ENCODE results near the gene AIRE.
"Not testable (repeated sequence)": the region's sequence is repeated elsewhere in the genome, so short reads cannot be mapped to it uniquely, and the experiment has no call there.

Gene AIRE

GRCh38 chr21:44285138-44285992, at the start of gene AIRE:
Gene AIRE, plus strand, starts transcription at chr21:44285876. Its CDS starts 131 bp downstream, at chr21:44286007.
- DNase-seq (ENCODE audit: low read depth) = no peak

GRCh38 chr21:44240353-44240752, 45.3 kb upstream of the AIRE start:
- DNase-seq (ENCODE audit: low read depth) = not testable (repeated sequence)

GRCh38 chr21:44240842-44241241, 44.8 kb upstream of the AIRE start, which contains the start of gene ICOSLG:
Gene ICOSLG, minus strand, starts transcription at chr21:44240943. Its CDS starts 126 bp downstream, at chr21:44240817.
- DNase-seq (ENCODE audit: low read depth) = not testable (repeated sequence)

GRCh38 chr21:44241281-44241680, 44.4 kb upstream of the AIRE start:
- not testable (repeated sequence) for DNase-seq (ENCODE audit: low read depth)

GRCh38 chr21:44243980-44244379, 41.7 kb upstream of the AIRE start:
- not testable (repeated sequence) for DNase-seq (ENCODE audit: low read depth)

GRCh38 chr21:44247904-44248303, 37.8 kb upstream of the AIRE start:
- DNase-seq (ENCODE audit: low read depth) = not testable (repeated sequence)

GRCh38 chr21:44249204-44250037, 36.3 kb upstream of the AIRE start:
- DNase-seq (ENCODE audit: low read depth) = not testable (repeated sequence)

- DNase-seq (ENCODE audit: low read depth) = no peak
These were observed 31.6 kb upstream of the AIRE start for GRCh38 chr21:44253832-44254710.

GRCh38 chr21:44255511-44255981, 30.1 kb upstream of the AIRE start:
- DNase-seq (ENCODE audit: low read depth) = no peak

GRCh38 chr21:44258056-44258725, 27.5 kb upstream of the AIRE start:
- DNase-seq (ENCODE audit: low read depth) = no peak

GRCh38 chr21:44259082-44259705, 26.5 kb upstream of the AIRE start:
- no peak for DNase-seq (ENCODE audit: low read depth)

- no peak for DNase-seq (ENCODE audit: low read depth)
These were observed 25.6 kb upstream of the AIRE start for GRCh38 chr21:44260066-44260465.

GRCh38 chr21:44260791-44261631, 24.7 kb upstream of the AIRE start:
- no peak for DNase-seq (ENCODE audit: low read depth)

GRCh38 chr21:44261675-44262295, 23.9 kb upstream of the AIRE start, which contains the start of gene DNMT3L:
Gene DNMT3L, minus strand, starts transcription at chr21:44261897. Its CDS starts 638 bp downstream, at chr21:44261259.
- no peak for DNase-seq (ENCODE audit: low read depth)

GRCh38 chr21:44262338-44263056, 23.2 kb upstream of the AIRE start:
- DNase-seq (ENCODE audit: low read depth) = no peak

GRCh38 chr21:44263221-44263760, 22.4 kb upstream of the AIRE start:
- no peak for DNase-seq (ENCODE audit: low read depth)

GRCh38 chr21:44263768-44264167, 21.9 kb upstream of the AIRE start:
- no peak for DNase-seq (ENCODE audit: low read depth)

- no peak for DNase-seq (ENCODE audit: low read depth)
These were observed 19.9 kb upstream of the AIRE start for GRCh38 chr21:44265734-44266270.
